Fibroblast of lung (primary cell): ENCODE results near the gene OR51F1.

ENCODE experiments used
- CTCF ChIP-seq, 2 donors: IDR thresholded peaks in 1 of 2; conservative IDR thresholded peaks in 1 of 2; 1 replicate in 1 of 2; 2 replicates in 1 of 2; pipeline ENCODE4 v1.5.1; 2011 to 2012; ENCODE audit warnings: low read length in 2 of 2, control low read depth in 1 of 2, inconsistent platforms in 1 of 2, low read depth in 1 of 2, mild to moderate bottlenecking in 1 of 2
- EZH2 ChIP-seq: IDR thresholded peaks from 2 replicates; pipeline ENCODE4 v1.5.1; 2012; ENCODE audit warnings: low read length, control low read depth, mild to moderate bottlenecking; ENCODE audit errors: missing control alignments

GRCh38 chr11:4782454-4782853 lies 12.7 kb upstream of the OR51F1 start:
- TF ChIP-seq CTCF (conservative IDR thresholded peaks at IDR 0.05 in 1 of 2, IDR thresholded peaks at IDR 0.05 in 1 of 2; ENCODE audit: low read depth in 1 of 2, low read length in 2 of 2) (no peak), EZH2 (no peak)
